HepG2 (cell line): ENCODE measurements around the gene ALDOA. TPM values are rescaled to one million over a fixed set of nuclear protein-coding genes. Genes with fewer than 3 reads are reported as not detected.

Source experiments
- CCDC6 ChIP-seq: sonication (generic); formaldehyde crosslinking; IDR thresholded peaks from 2 replicates; pipeline ENCODE4 v1.8.1; 2022; ENCODE audit warnings: mild to moderate bottlenecking, missing genetic modification reagents, moderate library complexity
- FOXJ3 ChIP-seq: sonication (generic); formaldehyde crosslinking; IDR thresholded peaks from 2 replicates; pipeline ENCODE4 v1.4.0; 2020; ENCODE audit warnings: missing genetic modification reagents, mild to moderate bottlenecking, borderline replicate concordance
- GFI1 ChIP-seq: sonication (generic); formaldehyde crosslinking; IDR thresholded peaks from 2 replicates; pipeline ENCODE4 v1.5.0; 2020; ENCODE audit warnings: missing genetic modification reagents, mild to moderate bottlenecking, borderline replicate concordance
- HNRNPK ChIP-seq: fragments of 200-400 bp; formaldehyde crosslinking; IDR thresholded peaks from 2 replicates; pipeline ENCODE4 v1.6.1; 2018; ENCODE audit warnings: low read length, low read depth, moderate library complexity, mild to moderate bottlenecking; ENCODE audit not compliant: poor library complexity, severe bottlenecking
- NR2F6 ChIP-seq, 2 experiments: IDR thresholded peaks; 2 replicates each; pipeline ENCODE4 v1.6.1; 2016; ENCODE audit warnings: antibody characterized with exemption in 1 of 2, mild to moderate bottlenecking in 1 of 2
- SIN3A ChIP-seq: IDR thresholded peaks from 2 replicates; pipeline ENCODE4 v1.6.1; 2011; ENCODE audit warnings: low read depth, mild to moderate bottlenecking, control low read depth, low read length, borderline replicate concordance
- U2AF2 ChIP-seq: fragments of 200-400 bp; formaldehyde crosslinking; IDR thresholded peaks from 2 replicates; pipeline ENCODE4 v1.6.1; 2017; ENCODE audit warnings: low read depth, mild to moderate bottlenecking, low read length
- ZNF230 ChIP-seq: sonication (generic); formaldehyde crosslinking; IDR thresholded peaks from 2 replicates; pipeline ENCODE4 v1.4.0; 2020; ENCODE audit warnings: mild to moderate bottlenecking, missing genetic modification reagents
- ZNF546 ChIP-seq: sonication (generic); formaldehyde crosslinking; conservative IDR thresholded peaks from 2 replicates; pipeline ENCODE4 v1.8.1; 2023; ENCODE audit warnings: mild to moderate bottlenecking, missing genetic modification reagents
- ZNF607 ChIP-seq: sonication (generic); formaldehyde crosslinking; IDR thresholded peaks from 2 replicates; pipeline ENCODE4 v1.5.1; 2020; ENCODE audit warnings: missing genetic modification reagents, mild to moderate bottlenecking, borderline replicate concordance
- ZNF678 ChIP-seq: sonication (generic); formaldehyde crosslinking; IDR thresholded peaks from 2 replicates; pipeline ENCODE4 v1.4.0; 2020; ENCODE audit warnings: mild to moderate bottlenecking, missing genetic modification reagents
- ZNF878 ChIP-seq: sonication (generic); formaldehyde crosslinking; IDR thresholded peaks from 2 replicates; pipeline ENCODE4 v1.8.1; 2023; ENCODE audit warnings: mild to moderate bottlenecking, missing genetic modification reagents, moderate library complexity
- ZSCAN20 ChIP-seq: sonication (generic); formaldehyde crosslinking; IDR thresholded peaks from 2 replicates; pipeline ENCODE4 v1.4.0; 2020; ENCODE audit warnings: missing genetic modification reagents, mild to moderate bottlenecking, borderline replicate concordance
- polyA plus RNA-seq, 8 experiments: library from polyadenylated mRNA; depleted of rRNA in 3 of 8; stranded (reverse) in 7 of 8; unstranded in 1 of 8; fragments of >200 nt; fragmentation: Illumina TruSeq in 4 of 8; extraction: Trizol in 4 of 8; gene quantifications; 2 replicates each; pipeline versions ENCODE4 v1.2.1 to v1.2.3, GENCODE V29; 2011 to 2016; ENCODE audit warnings: low read depth in 4 of 8, missing spikeins in 1 of 8, mixed read lengths in 1 of 8; ENCODE audit not compliant: insufficient read depth in 1 of 8
- total RNA-seq, 5 experiments: library from RNA; depleted of rRNA; stranded (reverse); fragments of >200 nt; fragmentation: Illumina TruSeq; extraction: Trizol; gene quantifications; 2 replicates each; pipeline ENCODE4 v1.2.3, GENCODE V29; 2016; ENCODE audit warnings: low read depth in 1 of 5
- TF ChIP-seq, protein P1 (sequence below): sonication (generic); formaldehyde crosslinking; IDR thresholded peaks from 2 replicates; pipeline ENCODE4 v1.5.1; 2020; ENCODE audit warnings: mild to moderate bottlenecking, missing genetic modification reagents, moderate library complexity
- TF ChIP-seq, protein P2 (sequence below): sonication (generic); formaldehyde crosslinking; IDR thresholded peaks from 2 replicates; pipeline ENCODE4 v1.8.0; 2023; ENCODE audit warnings: mild to moderate bottlenecking, missing genetic modification reagents
- TF ChIP-seq, protein P3 (sequence below), 2 experiments: IDR thresholded peaks; 2 replicates each; pipeline ENCODE4 v1.6.1; 2011 to 2012; ENCODE audit warnings: low read length in 2 of 2, borderline replicate concordance in 1 of 2, low read depth in 1 of 2, mild to moderate bottlenecking in 1 of 2, moderate library complexity in 1 of 2
- TF ChIP-seq, protein P4 (sequence below): sonication (generic); formaldehyde crosslinking; IDR thresholded peaks from 2 replicates; pipeline ENCODE4 v1.4.0; 2020; ENCODE audit warnings: missing genetic modification reagents
- TF ChIP-seq, protein P5 (sequence below): sonication (generic); formaldehyde crosslinking; IDR thresholded peaks from 2 replicates; pipeline ENCODE4 v1.4.0; 2020; ENCODE audit warnings: mild to moderate bottlenecking, missing genetic modification reagents
- TF ChIP-seq, protein P6 (sequence below): sonication (generic); formaldehyde crosslinking; conservative IDR thresholded peaks from 2 replicates; pipeline ENCODE4 v1.5.0; 2020; ENCODE audit warnings: missing genetic modification reagents

Gene ALDOA
- total and polyA plus RNA-seq, 2 of the 13 experiments (the other 11 are each of a cell fraction or from before 2014, with no cell fraction given): 925 to 1,884 TPM

DNA sequence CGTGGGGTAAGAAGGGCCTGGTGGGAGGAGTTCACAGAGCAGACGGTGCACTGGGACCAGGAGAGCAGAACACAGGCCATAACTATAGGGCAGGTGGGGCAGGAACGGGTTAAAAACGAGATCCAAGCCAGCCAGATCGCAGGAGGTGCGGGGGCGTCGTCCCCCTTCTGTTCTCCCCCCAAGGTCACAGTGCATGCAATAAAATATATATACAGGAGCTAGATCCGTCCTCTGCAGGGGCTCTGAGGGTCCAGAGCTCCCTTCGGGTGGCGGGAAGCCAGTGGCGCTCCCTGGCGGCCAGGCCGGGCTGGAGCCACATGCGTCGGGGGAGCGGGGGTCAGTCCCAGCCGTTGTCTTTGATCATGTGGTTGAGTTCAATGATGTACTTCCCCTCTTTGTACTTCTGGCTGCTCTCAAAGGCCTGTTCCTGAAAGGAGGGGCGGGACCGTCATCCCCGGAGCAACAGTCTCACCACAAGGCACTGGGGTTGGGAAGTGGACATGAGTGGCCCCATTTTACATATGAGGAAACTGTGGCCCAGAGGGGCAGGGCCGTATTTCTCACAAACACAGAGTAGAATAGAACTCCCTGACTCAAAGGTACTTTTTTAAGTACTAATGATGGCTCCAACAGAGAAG, 26.9 kb downstream of the ALDOA start (continued):
- TF ChIP-seq SIN3A (no peak), CCDC6 (CRISPR knock-in tag) (no peak), ZNF607 (CRISPR knock-in tag) (0 out of 2 replicates have a peak, but pooled peaks have one; percentile 9), ZNF546 (CRISPR knock-in tag) (0 out of 2 replicates have a peak, but pooled peaks have one; percentile 3), ZSCAN20 (CRISPR knock-in tag) (peak; percentile 44; the same call in 1 of the 2 replicates), GFI1 (CRISPR knock-in tag) (no peak), NR2F6 (IDR thresholded peaks at IDR 0.05) (peak; percentile 48), NR2F6 (CRISPR knock-in tag; IDR thresholded peaks at IDR 0.05) (peak; percentile 67; the same call in 1 of the 2 replicates), ZNF878 (no peak), ZNF678 (0 out of 2 replicates have a peak, but pooled peaks have one; percentile 68), FOXJ3 (CRISPR knock-in tag) (peak; percentile 49), ZNF230 (CRISPR knock-in tag) (peak; percentile 93; the same call in 1 of the 2 replicates), U2AF2 (no peak), HNRNPK (no peak)
- TF ChIP-seq, protein P1, sequence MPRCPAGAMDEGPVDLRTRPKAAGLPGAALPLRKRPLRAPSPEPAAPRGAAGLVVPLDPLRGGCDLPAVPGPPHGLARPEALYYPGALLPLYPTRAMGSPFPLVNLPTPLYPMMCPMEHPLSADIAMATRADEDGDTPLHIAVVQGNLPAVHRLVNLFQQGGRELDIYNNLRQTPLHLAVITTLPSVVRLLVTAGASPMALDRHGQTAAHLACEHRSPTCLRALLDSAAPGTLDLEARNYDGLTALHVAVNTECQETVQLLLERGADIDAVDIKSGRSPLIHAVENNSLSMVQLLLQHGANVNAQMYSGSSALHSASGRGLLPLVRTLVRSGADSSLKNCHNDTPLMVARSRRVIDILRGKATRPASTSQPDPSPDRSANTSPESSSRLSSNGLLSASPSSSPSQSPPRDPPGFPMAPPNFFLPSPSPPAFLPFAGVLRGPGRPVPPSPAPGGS (CRISPR knock-in tag): no peak
- TF ChIP-seq, protein P2, sequence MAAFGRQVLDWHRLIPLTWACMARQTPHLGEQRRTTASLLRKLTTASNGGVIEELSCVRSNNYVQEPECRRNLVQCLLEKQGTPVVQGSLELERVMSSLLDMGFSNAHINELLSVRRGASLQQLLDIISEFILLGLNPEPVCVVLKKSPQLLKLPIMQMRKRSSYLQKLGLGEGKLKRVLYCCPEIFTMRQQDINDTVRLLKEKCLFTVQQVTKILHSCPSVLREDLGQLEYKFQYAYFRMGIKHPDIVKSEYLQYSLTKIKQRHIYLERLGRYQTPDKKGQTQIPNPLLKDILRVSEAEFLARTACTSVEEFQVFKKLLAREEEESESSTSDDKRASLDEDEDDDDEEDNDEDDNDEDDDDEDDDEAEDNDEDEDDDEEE: 0 out of 2 replicates have a peak, but pooled peaks have one; percentile 17
- TF ChIP-seq, protein P3, sequence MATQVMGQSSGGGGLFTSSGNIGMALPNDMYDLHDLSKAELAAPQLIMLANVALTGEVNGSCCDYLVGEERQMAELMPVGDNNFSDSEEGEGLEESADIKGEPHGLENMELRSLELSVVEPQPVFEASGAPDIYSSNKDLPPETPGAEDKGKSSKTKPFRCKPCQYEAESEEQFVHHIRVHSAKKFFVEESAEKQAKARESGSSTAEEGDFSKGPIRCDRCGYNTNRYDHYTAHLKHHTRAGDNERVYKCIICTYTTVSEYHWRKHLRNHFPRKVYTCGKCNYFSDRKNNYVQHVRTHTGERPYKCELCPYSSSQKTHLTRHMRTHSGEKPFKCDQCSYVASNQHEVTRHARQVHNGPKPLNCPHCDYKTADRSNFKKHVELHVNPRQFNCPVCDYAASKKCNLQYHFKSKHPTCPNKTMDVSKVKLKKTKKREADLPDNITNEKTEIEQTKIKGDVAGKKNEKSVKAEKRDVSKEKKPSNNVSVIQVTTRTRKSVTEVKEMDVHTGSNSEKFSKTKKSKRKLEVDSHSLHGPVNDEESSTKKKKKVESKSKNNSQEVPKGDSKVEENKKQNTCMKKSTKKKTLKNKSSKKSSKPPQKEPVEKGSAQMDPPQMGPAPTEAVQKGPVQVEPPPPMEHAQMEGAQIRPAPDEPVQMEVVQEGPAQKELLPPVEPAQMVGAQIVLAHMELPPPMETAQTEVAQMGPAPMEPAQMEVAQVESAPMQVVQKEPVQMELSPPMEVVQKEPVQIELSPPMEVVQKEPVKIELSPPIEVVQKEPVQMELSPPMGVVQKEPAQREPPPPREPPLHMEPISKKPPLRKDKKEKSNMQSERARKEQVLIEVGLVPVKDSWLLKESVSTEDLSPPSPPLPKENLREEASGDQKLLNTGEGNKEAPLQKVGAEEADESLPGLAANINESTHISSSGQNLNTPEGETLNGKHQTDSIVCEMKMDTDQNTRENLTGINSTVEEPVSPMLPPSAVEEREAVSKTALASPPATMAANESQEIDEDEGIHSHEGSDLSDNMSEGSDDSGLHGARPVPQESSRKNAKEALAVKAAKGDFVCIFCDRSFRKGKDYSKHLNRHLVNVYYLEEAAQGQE (IDR thresholded peaks at IDR 0.05; ENCODE audit: borderline replicate concordance in 1 of 2, low read depth in 1 of 2, low read length in 2 of 2): peak in 1 of 2 experiments; percentile 31; a peak in 1 of 4 replicates
- TF ChIP-seq, protein P4, sequence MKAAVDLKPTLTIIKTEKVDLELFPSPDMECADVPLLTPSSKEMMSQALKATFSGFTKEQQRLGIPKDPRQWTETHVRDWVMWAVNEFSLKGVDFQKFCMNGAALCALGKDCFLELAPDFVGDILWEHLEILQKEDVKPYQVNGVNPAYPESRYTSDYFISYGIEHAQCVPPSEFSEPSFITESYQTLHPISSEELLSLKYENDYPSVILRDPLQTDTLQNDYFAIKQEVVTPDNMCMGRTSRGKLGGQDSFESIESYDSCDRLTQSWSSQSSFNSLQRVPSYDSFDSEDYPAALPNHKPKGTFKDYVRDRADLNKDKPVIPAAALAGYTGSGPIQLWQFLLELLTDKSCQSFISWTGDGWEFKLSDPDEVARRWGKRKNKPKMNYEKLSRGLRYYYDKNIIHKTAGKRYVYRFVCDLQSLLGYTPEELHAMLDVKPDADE (CRISPR knock-in tag): no peak
- TF ChIP-seq, protein P5, sequence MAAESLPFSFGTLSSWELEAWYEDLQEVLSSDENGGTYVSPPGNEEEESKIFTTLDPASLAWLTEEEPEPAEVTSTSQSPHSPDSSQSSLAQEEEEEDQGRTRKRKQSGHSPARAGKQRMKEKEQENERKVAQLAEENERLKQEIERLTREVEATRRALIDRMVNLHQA (CRISPR knock-in tag): no peak
- TF ChIP-seq, protein P6, sequence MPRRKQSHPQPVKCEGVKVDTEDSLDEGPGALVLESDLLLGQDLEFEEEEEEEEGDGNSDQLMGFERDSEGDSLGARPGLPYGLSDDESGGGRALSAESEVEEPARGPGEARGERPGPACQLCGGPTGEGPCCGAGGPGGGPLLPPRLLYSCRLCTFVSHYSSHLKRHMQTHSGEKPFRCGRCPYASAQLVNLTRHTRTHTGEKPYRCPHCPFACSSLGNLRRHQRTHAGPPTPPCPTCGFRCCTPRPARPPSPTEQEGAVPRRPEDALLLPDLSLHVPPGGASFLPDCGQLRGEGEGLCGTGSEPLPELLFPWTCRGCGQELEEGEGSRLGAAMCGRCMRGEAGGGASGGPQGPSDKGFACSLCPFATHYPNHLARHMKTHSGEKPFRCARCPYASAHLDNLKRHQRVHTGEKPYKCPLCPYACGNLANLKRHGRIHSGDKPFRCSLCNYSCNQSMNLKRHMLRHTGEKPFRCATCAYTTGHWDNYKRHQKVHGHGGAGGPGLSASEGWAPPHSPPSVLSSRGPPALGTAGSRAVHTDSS: no peak
